LNCAP (cell line): ENCODE results near the gene CRY1.

Experiments
- CTCF ChIP-seq: fragments of 450-650 bp; IDR thresholded peaks from 2 replicates; pipeline ENCODE4 v1.5.1; 2017; ENCODE audit warnings: mild to moderate bottlenecking

Gene CRY1

DNA sequence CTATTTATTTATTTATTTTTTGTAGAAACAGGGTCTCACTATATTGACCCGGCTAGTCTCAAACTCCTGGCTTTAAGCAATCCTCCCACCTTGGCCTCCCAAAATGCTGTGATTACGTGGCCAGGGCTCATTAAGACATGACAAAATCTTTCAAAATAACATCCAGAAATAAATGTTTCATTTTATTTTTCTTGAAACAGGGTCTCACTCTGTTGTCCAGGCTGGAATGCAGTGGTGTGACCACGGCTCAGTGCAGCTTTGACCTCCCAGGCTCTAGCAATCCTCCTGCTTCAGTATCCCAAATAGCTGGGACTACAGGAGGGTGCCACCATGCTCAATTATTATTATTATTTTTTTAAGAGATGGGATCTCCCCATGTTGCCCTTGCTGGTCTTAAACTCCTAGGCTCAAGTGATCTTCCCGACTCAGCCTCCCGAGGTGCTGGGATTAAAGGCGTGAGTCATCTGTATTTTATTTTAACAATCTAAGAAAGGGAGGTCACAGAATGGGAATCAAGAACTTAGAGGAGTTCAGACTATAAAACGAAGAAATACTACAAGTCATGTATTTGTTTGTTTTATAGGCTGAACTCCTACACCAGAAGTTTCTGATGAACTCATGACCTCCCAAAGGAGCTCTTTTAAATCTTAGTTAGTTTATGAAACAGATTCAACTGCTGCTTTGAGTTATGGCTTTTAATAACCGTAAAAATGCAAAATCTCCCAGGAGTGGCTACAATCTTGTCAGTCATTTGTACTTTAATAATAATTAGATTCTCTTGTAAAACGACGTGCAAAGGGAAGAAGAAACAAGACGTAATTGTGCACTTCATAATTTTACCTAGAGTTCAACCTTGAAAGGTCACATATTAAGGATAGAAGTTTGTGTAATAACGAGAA is 139.7 kb downstream of the CRY1 start:
- TF ChIP-seq CTCF = no peak

GRCh38 chr12:106950591-106950990 is 142.8 kb downstream of the CRY1 start:
- TF ChIP-seq CTCF = no peak

DNA sequence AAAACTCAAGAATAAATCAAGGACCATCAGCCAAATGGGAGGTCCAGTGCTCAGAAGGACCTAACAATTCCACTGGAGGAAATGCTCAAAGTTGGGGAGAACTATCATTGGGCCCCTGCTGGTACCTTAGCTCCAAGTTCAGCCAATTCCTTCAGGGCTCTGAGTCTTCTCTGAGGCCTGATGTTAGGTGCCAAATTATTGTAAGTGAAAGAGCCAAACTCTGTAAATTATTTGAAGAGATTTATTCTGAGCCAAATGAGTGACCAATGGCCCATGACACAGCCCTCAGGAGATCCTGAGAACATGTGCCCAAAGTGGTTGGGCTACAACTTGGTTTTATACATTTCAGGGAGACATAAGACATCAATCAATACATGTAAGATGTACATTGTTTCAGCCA is 145.9 kb downstream of the CRY1 start:
- TF ChIP-seq CTCF = no peak

GRCh38 chr12:106945261-106945851 is 148.0 kb downstream of the CRY1 start:
- TF ChIP-seq CTCF = no peak

- TF ChIP-seq CTCF = no peak
Observed at GRCh38 chr12:106942775-106943174, 150.6 kb downstream of the CRY1 start.

GRCh38 chr12:106941481-106942156 is 151.7 kb downstream of the CRY1 start:
- no peak for TF ChIP-seq CTCF
